SK-N-SH (cell line): ENCODE results near the gene RAE1. TPM values are rescaled to one million over a fixed set of nuclear protein-coding genes. Genes with fewer than 3 reads are reported as not detected.

Experiments
- CTCF ChIA-PET: fragments of 300-600, 350-600 bp; formaldehyde crosslinking; extraction: SDS; loops from one replicate; lab custom pipeline; 2021; lab: Yijun Ruan, JAX
- POLR2A ChIA-PET: fragments of 350-600 bp; sonication (Branson Sonifier 250); formaldehyde crosslinking; extraction: SDS; loops from one replicate; lab custom pipeline; 2020; ENCODE audit warnings: antibody characterized with exemption, inconsistent platforms; lab: Yijun Ruan, JAX
- DNase-seq: peaks from one replicate; pipeline ENCODE4 v3.0.0; 2012
- H2AFZ ChIP-seq: fragments of 200-600 bp; sonication (generic); 2 replicates; pipeline ENCODE4 v1.8.1; 2016; ENCODE audit warnings: antibody characterized with exemption, mild to moderate bottlenecking, low read depth
- H3F3A ChIP-seq: fragments of 200-600 bp; sonication (generic); replicated peaks from 2 replicates; pipeline ENCODE3; 2016; ENCODE audit warnings: antibody characterized with exemption, mild to moderate bottlenecking; ENCODE audit not compliant: insufficient read depth
- H3K27ac ChIP-seq, 2 experiments: fragments of 200-500 bp in 1 of 2; fragments of 200-600 bp in 1 of 2; sonication (Bioruptor generic) in 1 of 2; sonication (generic), shearing (Covaris generic) in 1 of 2; 2 replicates each; pipeline versions ENCODE4 v1.5.1 to v1.6.1; 2014 to 2016; ENCODE audit warnings: low read depth in 2 of 2, inconsistent platforms in 1 of 2, low read length in 1 of 2, mild to moderate bottlenecking in 1 of 2, mixed read lengths in 1 of 2
- H3K27me3 ChIP-seq: fragments of 200-600 bp; sonication (generic), shearing (Covaris generic); 2 replicates; pipeline ENCODE4 v1.6.1; 2016; ENCODE audit warnings: mixed run types; ENCODE audit not compliant: insufficient read depth
- H3K36me3 ChIP-seq, 2 experiments: fragments of 200-500 bp in 1 of 2; fragments of 200-600 bp in 1 of 2; sonication (Bioruptor generic) in 1 of 2; sonication (generic) in 1 of 2; replicated peaks in 1 of 2; 2 replicates each; pipeline versions ENCODE3 to v1.5.1; 2014 to 2016; ENCODE audit warnings: low read length in 1 of 2, mild to moderate bottlenecking in 1 of 2; ENCODE audit not compliant: insufficient read depth in 2 of 2, control insufficient read depth in 1 of 2
- H3K4me1 ChIP-seq, 2 experiments: fragments of 200-500 bp in 1 of 2; fragments of 200-600 bp in 1 of 2; sonication (Bioruptor generic) in 1 of 2; sonication (generic), shearing (Covaris generic) in 1 of 2; 2 replicates each; pipeline versions ENCODE4 v1.5.1 to v1.6.1; 2014 to 2016; ENCODE audit warnings: low read depth in 1 of 2, low read length in 1 of 2, mixed run types in 1 of 2; ENCODE audit not compliant: insufficient read depth in 2 of 2, control insufficient read depth in 1 of 2
- H3K4me2 ChIP-seq: fragments of 200-600 bp; sonication (generic), shearing (Covaris generic); 2 replicates; pipeline ENCODE4 v1.6.1; 2017; ENCODE audit warnings: mixed run types
- H3K4me3 ChIP-seq, 2 experiments: fragments of 200-500 bp in 1 of 2; fragments of 200-600 bp in 1 of 2; sonication (Bioruptor generic) in 1 of 2; sonication (generic), shearing (Covaris generic) in 1 of 2; 2 replicates each; pipeline versions ENCODE4 v1.5.1 to v1.8.1; 2014 to 2016; ENCODE audit warnings: low read depth in 2 of 2, inconsistent platforms in 1 of 2, low read length in 1 of 2, mild to moderate bottlenecking in 1 of 2, mixed read lengths in 1 of 2, moderate library complexity in 1 of 2
- H3K79me2 ChIP-seq: fragments of 200-600 bp; sonication (generic); 2 replicates; pipeline ENCODE4 v1.8.1; 2017; ENCODE audit warnings: mild to moderate bottlenecking; ENCODE audit not compliant: insufficient read depth
- H3K9ac ChIP-seq: fragments of 200-600 bp; sonication (generic); 2 replicates; pipeline ENCODE4 v1.6.1; 2017; ENCODE audit warnings: mixed run types
- H3K9me2 ChIP-seq: fragments of 200-600 bp; sonication (generic); 2 replicates; pipeline ENCODE4 v1.6.1; 2017; ENCODE audit warnings: mixed run types
- H3K9me3 ChIP-seq: fragments of 200-600 bp; sonication (generic); 2 replicates; pipeline ENCODE4 v1.6.1; 2017; ENCODE audit warnings: mixed run types, mild to moderate bottlenecking, moderate library complexity
- H4K20me1 ChIP-seq: fragments of 200-600 bp; sonication (generic); 2 replicates; pipeline ENCODE4 v1.6.1; 2017; ENCODE audit warnings: mild to moderate bottlenecking, mixed run types; ENCODE audit not compliant: insufficient read depth
- EZH2phosphoT487 ChIP-seq: fragments of 200-600 bp; sonication (generic); IDR thresholded peaks from 2 replicates; pipeline ENCODE4 v1.6.1; 2017; ENCODE audit warnings: low read depth, mixed run types, mild to moderate bottlenecking, antibody characterized with exemption, moderate library complexity, borderline replicate concordance
- FOSL2 ChIP-seq: IDR thresholded peaks from 2 replicates; pipeline ENCODE4 v1.4.0; 2012; ENCODE audit warnings: low read depth, mild to moderate bottlenecking, moderate library complexity, borderline replicate concordance
- NRF1 ChIP-seq: IDR thresholded peaks from 2 replicates; pipeline ENCODE4 v1.6.1; 2012; ENCODE audit warnings: low read depth, mild to moderate bottlenecking, low read length
- USF2 ChIP-seq: fragments of 150-350 bp; IDR thresholded peaks from 2 replicates; pipeline ENCODE4 v1.6.1; 2017; ENCODE audit warnings: antibody characterized with exemption, low read length, low read depth, borderline replicate concordance
- ZBTB33 ChIP-seq: IDR thresholded peaks from 2 replicates; pipeline ENCODE4 v1.4.0; 2012; ENCODE audit warnings: low read depth, borderline replicate concordance
- WGBS: methylation state at CpG from one replicate; pipeline ENCODE4 v1.1.6; 2017; ENCODE audit warnings: low lambda C conversion rate; 5-methylcytosine and 5-hydroxymethylcytosine counted together
- polyA plus RNA-seq, 3 experiments: library from polyadenylated mRNA; depleted of rRNA; stranded (reverse); fragments of >200 nt; gene quantifications; 2 replicates each; pipeline ENCODE4 v1.2.3, GENCODE V29; 2012

Gene RAE1
- polyA plus RNA-seq, 1 of the 3 experiments (the other 2 are of a cell fraction) = 82.4 TPM

- H2AFZ ChIP-seq = no peak overlapping the region
- H3K27ac ChIP-seq = no peak overlapping the region
- 0 out of 2 replicates have a peak, but pooled peaks cover 3% of the 10 kb centered on the region for H3K27me3 ChIP-seq
- no peak overlapping the region for H3K4me3 ChIP-seq
- H3K9me3 ChIP-seq = no peaks in the 10 kb centered on the region
- peaks cover 0 to 6% of the 10 kb centered on the region in 2 experiments; a peak in 1 of 4 replicates for H3K4me1 ChIP-seq
- ChIA-PET POLR2A (no interaction called here), CTCF (interaction anchor here (0.8 to 14.4 kb wide), 4 partner anchors 10 to 231 kb away, joined by 3 to 128 read pairs (median 7); no protein-coding TSS in a partner anchor)
- no peak overlapping the region for H3K9ac ChIP-seq
- WGBS = 56% methylated on average over 5 of the region's 6 CpGs
- H3F3A ChIP-seq = no peaks in the 10 kb centered on the region
- no peaks in the 10 kb centered on the region for H4K20me1 ChIP-seq
- H3K9me2 ChIP-seq = no peaks in the 10 kb centered on the region
- no peak overlapping the region for H3K4me2 ChIP-seq
- TF ChIP-seq NRF1 (no peak), FOSL2 (no peak), USF2 (no peak), EZH2phosphoT487 (no peak)
- H3K36me3 ChIP-seq = no peaks in the 10 kb centered on the region
- DNase-seq = no peak
- no peaks in the 10 kb centered on the region for H3K79me2 ChIP-seq
These were observed 28.0 kb upstream of the RAE1 start for GRCh38 chr20:57323034-57323433.

GRCh38 chr20:57325632-57326356 is 25.3 kb upstream of the RAE1 start:
- CTCF ChIA-PET = interaction anchor here (1.4 to 14.4 kb wide), 3 partner anchors 9 to 234 kb away, joined by 3 to 128 read pairs (median 7); no protein-coding TSS in a partner anchor
- Histone ChIP-seq H4K20me1 (no peaks in the 10 kb centered on the region), H3K36me3 (no peaks in the 10 kb centered on the region), H3K9me3 (no peaks in the 10 kb centered on the region), H3K4me2 (no peak overlapping the region)
- WGBS = 52% methylated on average over 12 of the region's 12 CpGs
- no peak for TF ChIP-seq ZBTB33
- TF ChIP-seq, all 33 proteins: peak for 0
- Histone ChIP-seq H3K9ac (no peak overlapping the region), H3K4me1 (peaks cover 0 to 6% of the 10 kb centered on the region in 2 experiments; a peak in 1 of 4 replicates), H3K79me2 (no peaks in the 10 kb centered on the region), H3K27ac (no peak overlapping the region), H3F3A (no peaks in the 10 kb centered on the region), H3K9me2 (no peaks in the 10 kb centered on the region), H2AFZ (no peak overlapping the region), H3K27me3 (0 out of 2 replicates have a peak, but pooled peaks cover 3% of the 10 kb centered on the region), H3K4me3 (no peak overlapping the region)
- POLR2A ChIA-PET = no interaction called here
- DNase-seq = no peak
